HS-27A (cell line): ENCODE data around the gene SERTAD1.
"Not testable (repeated sequence)": the region's sequence is repeated elsewhere in the genome, so short reads cannot be mapped to it uniquely, and the experiment has no call there.

Source experiments
- DNase-seq: peaks from one replicate; pipeline ENCODE4 v3.0.0-alpha.2; 2012; ENCODE audit warnings: low read depth, missing footprints

Gene SERTAD1

GRCh38 chr19:40421993-40422747 lies 3.6 kb downstream of the SERTAD1 start:
- DNase-seq = no peak

GRCh38 chr19:40420766-40421765 lies 4.7 kb downstream of the SERTAD1 start:
- DNase-seq = peak; percentile 97

- no peak for DNase-seq
Measured at GRCh38 chr19:40420451-40420765, 5.4 kb downstream of the SERTAD1 start.

- no peak for DNase-seq
Measured at GRCh38 chr19:40419780-40420179, 6.0 kb downstream of the SERTAD1 start.

- DNase-seq = no peak
Measured at GRCh38 chr19:40419066-40419612, 6.7 kb downstream of the SERTAD1 start.

- no peak for DNase-seq
Measured at GRCh38 chr19:40418040-40418439, 7.8 kb downstream of the SERTAD1 start.

- DNase-seq = no peak
Measured at GRCh38 chr19:40417643-40417981, 8.2 kb downstream of the SERTAD1 start.

- DNase-seq = no peak
Measured at GRCh38 chr19:40416918-40417642, 8.7 kb downstream of the SERTAD1 start.

GRCh38 chr19:40415768-40416167 lies 10.0 kb downstream of the SERTAD1 start:
- no peak for DNase-seq

- DNase-seq = no peak
Measured at GRCh38 chr19:40414542-40415535, 11.0 kb downstream of the SERTAD1 start.

- DNase-seq = no peak
Measured at GRCh38 chr19:40413291-40413845, 12.4 kb downstream of the SERTAD1 start, which contains the start of gene PRX. Gene PRX (minus strand): TSS chr19:40413378. CDS start chr19:40407932, 5,446 bp downstream.

- no peak for DNase-seq
Measured at GRCh38 chr19:40412866-40413265, 12.9 kb downstream of the SERTAD1 start.

GRCh38 chr19:40411958-40412499 lies 13.8 kb downstream of the SERTAD1 start:
- DNase-seq = no peak

- DNase-seq = no peak
Measured at GRCh38 chr19:40411125-40411842, 14.5 kb downstream of the SERTAD1 start.

- DNase-seq = no peak
Measured at GRCh38 chr19:40410030-40410389, 15.8 kb downstream of the SERTAD1 start.

- not testable (repeated sequence) for DNase-seq
Measured at GRCh38 chr19:40408598-40408925, 17.2 kb downstream of the SERTAD1 start.

GRCh38 chr19:40407714-40408597 lies 17.8 kb downstream of the SERTAD1 start:
- no peak for DNase-seq

- peak; percentile 88 for DNase-seq
Measured at GRCh38 chr19:40403262-40403984, 22.4 kb downstream of the SERTAD1 start.
